GM20000 (cell line): ENCODE measurements around the gene TIAL1.

Experiments
- DNase-seq: peaks from one replicate; pipeline ENCODE4 v3.0.0; 2012; ENCODE audit warnings: low spot score
- TF ChIP-seq, protein P1 (sequence below): IDR thresholded peaks from 2 replicates; pipeline ENCODE4 v1.5.1; 2012; ENCODE audit warnings: mild to moderate bottlenecking, control low read depth; ENCODE audit errors: extremely low read depth, missing control alignments

Gene TIAL1

GRCh38 chr10:119640384-119640783 is 43.6 kb upstream of the TIAL1 start:
- TF ChIP-seq, protein P1, sequence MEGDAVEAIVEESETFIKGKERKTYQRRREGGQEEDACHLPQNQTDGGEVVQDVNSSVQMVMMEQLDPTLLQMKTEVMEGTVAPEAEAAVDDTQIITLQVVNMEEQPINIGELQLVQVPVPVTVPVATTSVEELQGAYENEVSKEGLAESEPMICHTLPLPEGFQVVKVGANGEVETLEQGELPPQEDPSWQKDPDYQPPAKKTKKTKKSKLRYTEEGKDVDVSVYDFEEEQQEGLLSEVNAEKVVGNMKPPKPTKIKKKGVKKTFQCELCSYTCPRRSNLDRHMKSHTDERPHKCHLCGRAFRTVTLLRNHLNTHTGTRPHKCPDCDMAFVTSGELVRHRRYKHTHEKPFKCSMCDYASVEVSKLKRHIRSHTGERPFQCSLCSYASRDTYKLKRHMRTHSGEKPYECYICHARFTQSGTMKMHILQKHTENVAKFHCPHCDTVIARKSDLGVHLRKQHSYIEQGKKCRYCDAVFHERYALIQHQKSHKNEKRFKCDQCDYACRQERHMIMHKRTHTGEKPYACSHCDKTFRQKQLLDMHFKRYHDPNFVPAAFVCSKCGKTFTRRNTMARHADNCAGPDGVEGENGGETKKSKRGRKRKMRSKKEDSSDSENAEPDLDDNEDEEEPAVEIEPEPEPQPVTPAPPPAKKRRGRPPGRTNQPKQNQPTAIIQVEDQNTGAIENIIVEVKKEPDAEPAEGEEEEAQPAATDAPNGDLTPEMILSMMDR, result no peak

DNA sequence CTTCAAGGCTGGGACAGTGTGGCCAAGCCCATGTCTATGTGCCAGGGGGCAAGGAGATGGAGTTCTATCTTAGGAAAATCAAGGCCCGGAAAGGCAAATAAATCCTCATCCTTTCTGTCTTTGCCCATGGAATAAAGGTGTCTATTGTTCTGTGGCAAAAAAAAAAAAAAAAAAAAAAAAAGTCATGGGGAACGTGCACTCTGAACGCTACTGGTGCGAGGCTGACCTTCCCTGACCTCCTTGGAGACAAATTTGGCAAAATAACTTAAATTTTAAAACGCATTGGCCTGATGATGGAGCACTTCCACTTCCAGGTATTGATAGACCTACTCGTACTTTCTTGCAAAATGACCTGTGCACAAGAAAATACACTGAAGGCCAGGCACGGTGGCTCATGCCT is 42.2 kb upstream of the TIAL1 start:
- no peak for DNase-seq
- TF ChIP-seq, protein P1, result no peak

More at GRCh38 chr10:119640384-119640783, 43.6 kb upstream of the TIAL1 start:
- DNase-seq, result no peak

DNA sequence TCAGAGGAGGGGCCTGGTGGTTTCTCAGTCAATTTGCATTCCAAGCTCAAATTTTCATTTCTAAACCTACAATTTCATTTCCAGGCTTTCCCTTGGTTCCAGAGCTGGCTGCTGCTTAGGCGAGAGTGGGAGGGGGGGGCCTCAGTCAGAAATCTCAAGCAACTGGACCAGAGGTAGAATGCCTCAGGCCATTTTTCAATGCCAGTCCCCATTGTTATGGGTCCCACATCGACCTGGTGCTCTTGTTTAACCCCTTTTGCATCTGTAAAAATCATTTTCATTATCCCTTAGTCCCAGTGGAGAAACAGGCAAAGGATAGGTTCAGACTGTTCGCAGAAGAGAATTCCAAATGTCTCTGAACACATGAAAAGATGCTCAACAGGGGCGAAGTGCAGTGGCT is 40.9 kb upstream of the TIAL1 start:
- DNase-seq, result no peak
- TF ChIP-seq, protein P1, result no peak

GRCh38 chr10:119634219-119634544 is 37.4 kb upstream of the TIAL1 start:
- DNase-seq, result no peak
- TF ChIP-seq, protein P1, result no peak

- TF ChIP-seq, protein P1, result no peak
- DNase-seq, result no peak
Measured at GRCh38 chr10:119633538-119634218, 36.9 kb upstream of the TIAL1 start.

DNA sequence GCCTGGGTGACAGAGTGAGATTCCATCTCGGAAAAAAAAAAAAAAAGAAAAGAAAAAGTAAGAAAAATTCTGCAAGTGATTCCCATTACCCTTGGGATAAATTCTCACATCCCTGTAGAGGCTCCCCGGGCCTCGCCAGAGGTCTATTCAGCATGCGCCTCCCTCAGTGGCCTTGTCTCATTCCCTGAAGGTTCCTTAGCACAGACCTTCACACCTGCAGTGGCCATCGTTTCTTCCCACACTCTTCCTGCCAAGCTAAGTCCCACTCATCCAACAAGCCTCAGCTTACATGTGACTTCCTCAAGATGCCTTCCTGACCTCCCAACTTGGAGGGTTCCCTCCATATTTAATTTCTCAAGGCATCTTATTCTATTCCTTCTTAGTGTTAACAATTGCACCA is 33.5 kb upstream of the TIAL1 start:
- no peak for DNase-seq
- TF ChIP-seq, protein P1, result no peak

- TF ChIP-seq, protein P1, result no peak
- DNase-seq, result no peak
Measured at GRCh38 chr10:119625570-119626280, 29.0 kb upstream of the TIAL1 start.
